CD14-positive monocyte (primary cell): ENCODE measurements around the gene MYOCD. TPM values are rescaled to one million over a fixed set of nuclear protein-coding genes. Genes with fewer than 3 reads are reported as not detected.

Experiments used
- DNase-seq, 3 donors: peaks; one replicate each; pipeline ENCODE4 v3.0.0-alpha.2; 2011 to 2022
- H2AFZ ChIP-seq: 2 replicates; pipeline ENCODE4 v1.6.0; 2012; ENCODE audit warnings: mild to moderate bottlenecking, low read depth, low read length, inconsistent platforms; ENCODE audit not compliant: insufficient read depth, poor library complexity, severe bottlenecking
- H3K27ac ChIP-seq, 2 donors: 1 replicate in 1 of 2; 2 replicates in 1 of 2; pipeline ENCODE4 v1.5.1; 2012 to 2013; ENCODE audit warnings: low read length in 2 of 2, control low read depth in 1 of 2, inconsistent platforms in 1 of 2, low read depth in 1 of 2, mild to moderate bottlenecking in 1 of 2
- H3K27me3 ChIP-seq, 2 donors: one replicate each; pipeline versions ENCODE4 v1.6.0 to v1.6.1; 2011 to 2013; ENCODE audit warnings: low read length in 2 of 2; ENCODE audit not compliant: control insufficient read depth in 2 of 2, insufficient read depth in 2 of 2
- H3K36me3 ChIP-seq, 2 donors: replicated peaks in 1 of 2; 1 replicate in 1 of 2; 2 replicates in 1 of 2; pipeline versions ENCODE4 v1.5.1 to v1.6.1; 2012 to 2013; ENCODE audit warnings: low read length in 2 of 2, control low read depth in 1 of 2, inconsistent platforms in 1 of 2, mild to moderate bottlenecking in 1 of 2; ENCODE audit not compliant: insufficient read depth in 2 of 2, control insufficient read depth in 1 of 2
- H3K4me1 ChIP-seq, 2 donors: 1 replicate in 1 of 2; 2 replicates in 1 of 2; pipeline versions ENCODE4 v1.5.1 to v1.6.1; 2012 to 2013; ENCODE audit warnings: low read length in 2 of 2, control low read depth in 1 of 2, inconsistent platforms in 1 of 2, mild to moderate bottlenecking in 1 of 2, moderate library complexity in 1 of 2; ENCODE audit not compliant: insufficient read depth in 2 of 2, control insufficient read depth in 1 of 2
- H3K4me2 ChIP-seq: replicated peaks from 2 replicates; pipeline ENCODE3; 2012; ENCODE audit warnings: low read length, moderate library complexity, mild to moderate bottlenecking; ENCODE audit not compliant: poor library complexity, severe bottlenecking; ENCODE audit errors: extremely low read depth
- H3K4me3 ChIP-seq, 3 experiments: fragments of 200-600 bp in 1 of 3; sonication (generic) in 1 of 3; replicated peaks in 1 of 3; 1 replicate in 2 of 3; 2 replicates in 1 of 3; pipeline ENCODE4 v1.5.1; 2011 to 2013; ENCODE audit warnings: low read length in 3 of 3, mild to moderate bottlenecking in 3 of 3, control low read depth in 2 of 3, low read depth in 2 of 3, inconsistent platforms in 1 of 3, moderate library complexity in 1 of 3
- H3K79me2 ChIP-seq: 2 replicates; pipeline ENCODE4 v1.6.0; 2012; ENCODE audit warnings: mild to moderate bottlenecking, control low read depth, inconsistent platforms, low read length, moderate library complexity; ENCODE audit not compliant: insufficient read depth
- H3K9ac ChIP-seq: 2 replicates; pipeline ENCODE4 v1.6.0; 2017; ENCODE audit warnings: low read length, mild to moderate bottlenecking; ENCODE audit not compliant: insufficient read depth, poor library complexity, severe bottlenecking
- H3K9me3 ChIP-seq, 2 donors: replicated peaks in 1 of 2; 1 replicate in 1 of 2; 2 replicates in 1 of 2; pipeline versions ENCODE4 v1.5.1 to v1.6.1; 2012 to 2013; ENCODE audit warnings: low read length in 2 of 2, control low read depth in 1 of 2; ENCODE audit not compliant: control insufficient read depth in 1 of 2, insufficient read depth in 1 of 2
- H4K20me1 ChIP-seq: 2 replicates; pipeline ENCODE4 v1.6.0; 2012; ENCODE audit warnings: mild to moderate bottlenecking, low read length, control low read depth, moderate library complexity; ENCODE audit not compliant: insufficient read depth
- H3K27ac Mint-ChIP-seq, 7 donors: one replicate each; pipeline ENCODE4 v1.8.0; 2020; ENCODE audit warnings: mild to moderate bottlenecking in 7 of 7, mixed read lengths in 7 of 7, moderate library complexity in 6 of 7, inconsistent platforms in 2 of 7
- H3K27me3 Mint-ChIP-seq, 3 donors: one replicate each; pipeline ENCODE4 v1.8.0; 2021 to 2022; ENCODE audit warnings: low read depth in 3 of 3, mild to moderate bottlenecking in 3 of 3, mixed read lengths in 3 of 3, moderate library complexity in 3 of 3, inconsistent platforms in 1 of 3
- H3K36me3 Mint-ChIP-seq, 2 donors: one replicate each; pipeline ENCODE4 v1.8.0; 2020; ENCODE audit warnings: mixed read lengths in 2 of 2, inconsistent platforms in 1 of 2, mild to moderate bottlenecking in 1 of 2
- H3K4me1 Mint-ChIP-seq: one replicate; pipeline ENCODE4 v1.8.0; 2020; ENCODE audit warnings: mild to moderate bottlenecking, mixed read lengths
- H3K4me3 Mint-ChIP-seq, 2 donors: one replicate each; pipeline ENCODE4 v1.8.0; 2020; ENCODE audit warnings: mild to moderate bottlenecking in 2 of 2, mixed read lengths in 2 of 2, moderate library complexity in 1 of 2
- H3K9me3 Mint-ChIP-seq, 7 donors: one replicate each; pipeline ENCODE4 v1.8.0; 2020 to 2022; ENCODE audit warnings: mixed read lengths in 7 of 7, mild to moderate bottlenecking in 6 of 7, moderate library complexity in 6 of 7, inconsistent platforms in 2 of 7
- WGBS: methylation state at CpG from one replicate; pipeline ENCODE4 v1.1.5; 2013; ENCODE audit warnings: missing lambda C conversion rate; ENCODE audit not compliant: insufficient coverage; 5-methylcytosine and 5-hydroxymethylcytosine counted together
- intact Hi-C, 2 donors: fragments of 100-400 bp; cut with micrococcal nuclease; formaldehyde crosslinking; loops; one replicate each; pipeline versions ENCODE4 v1.15.0 to v1.15.1; 2023
- polyA plus RNA-seq, 3 donors: library from polyadenylated mRNA; depleted of rRNA in 1 of 3; unstranded in 2 of 3; stranded (reverse) in 1 of 3; fragments of 300-500 nt in 2 of 3; fragments of >200 nt in 1 of 3; fragmentation: Illumina TruSeq in 2 of 3; gene quantifications; 1 replicate in 2 of 3; 2 replicates in 1 of 3; pipeline ENCODE4 v1.2.3, GENCODE V29; 2012 to 2021
- TF ChIP-seq, protein P1 (sequence below): fragments of 200-600 bp; IDR thresholded peaks from one replicate; pipeline ENCODE4 v1.8.0; 2022; ENCODE audit warnings: antibody characterized with exemption, mild to moderate bottlenecking

Gene MYOCD
- polyA plus RNA-seq, 3 donors: not detected

DNA sequence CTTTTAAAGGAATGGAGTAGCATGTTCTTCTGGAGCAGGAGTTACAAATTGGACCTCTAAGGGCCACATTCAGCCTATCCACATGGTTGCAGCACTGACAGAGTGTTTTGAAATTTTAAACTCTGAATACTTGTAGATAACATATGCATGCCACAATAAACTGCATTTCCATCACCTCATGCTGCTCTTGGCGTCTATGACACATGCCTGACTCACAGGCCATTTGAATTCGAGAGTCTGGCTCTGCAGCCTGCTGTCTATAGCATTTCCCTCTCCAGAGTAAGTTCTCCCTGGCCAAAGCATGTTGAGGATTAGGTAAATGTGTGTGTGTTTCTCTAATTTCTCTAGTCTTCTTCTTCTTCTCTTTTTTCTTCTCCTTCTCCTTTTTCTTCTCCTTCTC is 28.7 kb upstream of the MYOCD start:
- H3K9ac ChIP-seq: no peak overlapping the region
- no peak overlapping the region for H2AFZ ChIP-seq
- DNase-seq: no peak
- Mint-ChIP-seq H3K27ac (no peak overlapping the region), H3K27me3 (peaks cover 0 to 2% (median 1%) of the 10 kb centered on the region in 3 donors), H3K4me1 (no peaks in the 10 kb centered on the region), H3K9me3 (peaks cover 0 to 13% (median 7%) of the 10 kb centered on the region in 7 donors), H3K36me3 (no peaks in the 10 kb centered on the region), H3K4me3 (no peak overlapping the region)
- TF ChIP-seq, protein P1, sequence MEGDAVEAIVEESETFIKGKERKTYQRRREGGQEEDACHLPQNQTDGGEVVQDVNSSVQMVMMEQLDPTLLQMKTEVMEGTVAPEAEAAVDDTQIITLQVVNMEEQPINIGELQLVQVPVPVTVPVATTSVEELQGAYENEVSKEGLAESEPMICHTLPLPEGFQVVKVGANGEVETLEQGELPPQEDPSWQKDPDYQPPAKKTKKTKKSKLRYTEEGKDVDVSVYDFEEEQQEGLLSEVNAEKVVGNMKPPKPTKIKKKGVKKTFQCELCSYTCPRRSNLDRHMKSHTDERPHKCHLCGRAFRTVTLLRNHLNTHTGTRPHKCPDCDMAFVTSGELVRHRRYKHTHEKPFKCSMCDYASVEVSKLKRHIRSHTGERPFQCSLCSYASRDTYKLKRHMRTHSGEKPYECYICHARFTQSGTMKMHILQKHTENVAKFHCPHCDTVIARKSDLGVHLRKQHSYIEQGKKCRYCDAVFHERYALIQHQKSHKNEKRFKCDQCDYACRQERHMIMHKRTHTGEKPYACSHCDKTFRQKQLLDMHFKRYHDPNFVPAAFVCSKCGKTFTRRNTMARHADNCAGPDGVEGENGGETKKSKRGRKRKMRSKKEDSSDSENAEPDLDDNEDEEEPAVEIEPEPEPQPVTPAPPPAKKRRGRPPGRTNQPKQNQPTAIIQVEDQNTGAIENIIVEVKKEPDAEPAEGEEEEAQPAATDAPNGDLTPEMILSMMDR: no peak
- peaks cover 0 to 5% of the 10 kb centered on the region in 2 donors for H3K9me3 ChIP-seq
- no peaks in the 10 kb centered on the region for H4K20me1 ChIP-seq
- no peaks in the 10 kb centered on the region for H3K79me2 ChIP-seq
- H3K4me3 ChIP-seq: no peak overlapping the region
- WGBS: no CpG with 5 or more reads among the region's 2 CpGs
- no peaks in the 10 kb centered on the region for H3K4me1 ChIP-seq
- H3K27ac ChIP-seq: no peak overlapping the region
- no peaks in the 10 kb centered on the region for H3K36me3 ChIP-seq
- intact Hi-C loops: no loop called here
- H3K4me2 ChIP-seq: no peak overlapping the region
- no peaks in the 10 kb centered on the region for H3K27me3 ChIP-seq

GRCh38 chr17:12637745-12638651 is 27.7 kb upstream of the MYOCD start:
- Histone ChIP-seq H3K36me3 (no peaks in the 10 kb centered on the region), H4K20me1 (no peaks in the 10 kb centered on the region), H3K4me1 (no peaks in the 10 kb centered on the region), H2AFZ (no peak overlapping the region), H3K9ac (no peak overlapping the region), H3K27me3 (no peaks in the 10 kb centered on the region), H3K9me3 (peaks cover 0 to 5% of the 10 kb centered on the region in 2 donors), H3K4me2 (no peak overlapping the region), H3K27ac (no peak overlapping the region), H3K79me2 (no peaks in the 10 kb centered on the region), H3K4me3 (no peak overlapping the region)
- TF ChIP-seq, protein P1: no peak
- no peaks in the 10 kb centered on the region for H3K4me1 Mint-ChIP-seq
- intact Hi-C loops: no loop called here
- no peaks in the 10 kb centered on the region for H3K36me3 Mint-ChIP-seq
- H3K27me3 Mint-ChIP-seq: peaks cover 1 to 2% (median 2%) of the 10 kb centered on the region in 3 donors
- H3K27ac Mint-ChIP-seq: no peak overlapping the region
- H3K9me3 Mint-ChIP-seq: peaks cover 0 to 13% (median 4%) of the 10 kb centered on the region in 7 donors
- no peak overlapping the region for H3K4me3 Mint-ChIP-seq
- 87% methylated on average over 5 of the region's 11 CpGs for WGBS
- DNase-seq: no peak
